Gastrocnemius medialis (tissue), 4 donors: ENCODE measurements around the gene LMF2. TPM values are rescaled to one million over a fixed set of nuclear protein-coding genes. Genes with fewer than 3 reads are reported as not detected.

Experiments used
- ATAC-seq, 2 donors: fragments of 150-250 bp; one replicate each; pipeline ENCODE4 v1.9.1; 2016
- DNase-seq, 2 donors: peaks; one replicate each; pipeline ENCODE4 v3.0.0-alpha.2; 2019
- H3K27ac ChIP-seq, 4 donors: fragments of 200-600 bp; sonication (generic); 1 replicate in 1 of 4; 2 replicates in 3 of 4; pipeline ENCODE4 v1.5.1; 2016 to 2018; ENCODE audit warnings: mild to moderate bottlenecking in 2 of 4, moderate library complexity in 1 of 4
- H3K27me3 ChIP-seq, 3 donors: fragments of 200-600 bp; sonication (generic) in 2 of 3; 1 replicate in 1 of 3; 2 replicates in 2 of 3; pipeline versions ENCODE4 v1.5.1 to v1.6.0; 2016 to 2019; ENCODE audit warnings: mild to moderate bottlenecking in 1 of 3, moderate library complexity in 1 of 3
- H3K36me3 ChIP-seq, 2 donors: fragments of 200-600 bp; sonication (generic) in 1 of 2; one replicate each; pipeline ENCODE4 v1.5.1; 2017 to 2018
- H3K4me1 ChIP-seq, 2 donors: fragments of 200-600 bp; sonication (generic) in 1 of 2; one replicate each; pipeline ENCODE4 v1.5.1; 2016 to 2017; ENCODE audit warnings: mild to moderate bottlenecking in 2 of 2
- H3K4me3 ChIP-seq, 4 donors: fragments of 200-600 bp; sonication (generic) in 3 of 4; 1 replicate in 1 of 4; 2 replicates in 3 of 4; pipeline ENCODE4 v1.5.1; 2016 to 2019; ENCODE audit warnings: mild to moderate bottlenecking in 2 of 4
- H3K9me3 ChIP-seq, 3 donors: fragments of 200-600 bp; sonication (generic) in 2 of 3; 1 replicate in 1 of 3; 2 replicates in 2 of 3; pipeline ENCODE4 v1.5.1; 2016 to 2019
- CTCF ChIP-seq, 5 experiments: fragments of 450-650 bp in 3 of 5; fragments of 200-600 bp in 2 of 5; sonication (generic) in 2 of 5; IDR thresholded peaks in 4 of 5; conservative IDR thresholded peaks in 1 of 5; 1 replicate in 4 of 5; 2 replicates in 1 of 5; pipeline ENCODE4 v1.5.1; 2016 to 2019; ENCODE audit warnings: antibody characterized with exemption in 5 of 5, mild to moderate bottlenecking in 3 of 5, moderate library complexity in 3 of 5
- POLR2A ChIP-seq, 2 donors: fragments of 450-650 bp; IDR thresholded peaks; one replicate each; pipeline ENCODE4 v1.6.1; 2017; ENCODE audit warnings: antibody characterized with exemption in 2 of 2, mild to moderate bottlenecking in 2 of 2, moderate library complexity in 2 of 2
- in situ Hi-C, 4 donors: fragments of 200-750 bp; cut with MboI; loops; one replicate each; pipeline versions ENCODE4 v1.15.0 to v1.8.0; 2017; ENCODE audit warnings: low sequenced_read_pairs in 4 of 4
- intact Hi-C: fragments of 100-400 bp; cut with DNase I; formaldehyde crosslinking; loops from one replicate; pipeline ENCODE4 v1.15.1; 2023; ENCODE audit warnings: low total_unique reads
- total RNA-seq, 4 donors: library from RNA; depleted of rRNA; stranded (reverse); fragments of >200 nt; gene quantifications; one replicate each; pipeline versions ENCODE4 v1.1.0 to v1.2.3, GENCODE V29; 2016

Gene LMF2
- total RNA-seq, 4 donors from 2014 or later, result 19.7 to 39.4 (median 26.9) TPM

- in situ Hi-C loops, result no loop called here
- ATAC-seq (no peak), DNase-seq (no peak)
- no peaks in the 10 kb centered on the region for H3K9me3 ChIP-seq
- no peak overlapping the region for H3K27ac ChIP-seq
- H3K27me3 ChIP-seq, result no peaks in the 10 kb centered on the region
- intact Hi-C loops, result loop anchor here (10.0 kb wide), 1 partner anchor 650 kb away; the partner anchor contains the start of gene ZBED4
- no peak overlapping the region for H3K4me3 ChIP-seq
- H3K4me1 ChIP-seq, result peaks cover 15 to 21% of the 10 kb centered on the region in 2 donors
- peaks cover 0 to 31% of the 10 kb centered on the region in 2 donors for H3K36me3 ChIP-seq
- no peak for TF ChIP-seq CTCF (IDR thresholded peaks at IDR 0.05 in 4 of 5, conservative IDR thresholded peaks at IDR 0.05 in 1 of 5)
- TF ChIP-seq POLR2A (IDR thresholded peaks at IDR 0.05), result no peak
Observed at GRCh38 chr22:50504369-50505211, 2.9 kb downstream of the LMF2 start.

GRCh38 chr22:50503475-50504145 lies 3.9 kb downstream of the LMF2 start:
- Histone ChIP-seq H3K27ac (no peak overlapping the region), H3K36me3 (peaks cover 0 to 31% of the 10 kb centered on the region in 2 donors), H3K27me3 (no peaks in the 10 kb centered on the region), H3K4me1 (peaks cover 6 to 12% of the 10 kb centered on the region in 2 donors), H3K9me3 (no peaks in the 10 kb centered on the region), H3K4me3 (no peak overlapping the region)
- intact Hi-C loops, result loop anchor here (10.0 kb wide), 1 partner anchor 649 kb away; the partner anchor contains the start of gene ZBED4
- DNase-seq, result no peak
- in situ Hi-C loops, result no loop called here
- TF ChIP-seq POLR2A (IDR thresholded peaks at IDR 0.05), result no peak
- TF ChIP-seq CTCF (IDR thresholded peaks at IDR 0.05 in 4 of 5, conservative IDR thresholded peaks at IDR 0.05 in 1 of 5), result no peak
- no peak for ATAC-seq

- in situ Hi-C loops, result no loop called here
- Histone ChIP-seq H3K36me3 (peaks cover 0 to 31% of the 10 kb centered on the region in 2 donors), H3K4me3 (no peak overlapping the region), H3K27ac (no peak overlapping the region), H3K4me1 (peaks cover 6 to 12% of the 10 kb centered on the region in 2 donors), H3K9me3 (no peaks in the 10 kb centered on the region), H3K27me3 (no peaks in the 10 kb centered on the region)
- DNase-seq (no peak), ATAC-seq (no peak)
- TF ChIP-seq POLR2A (IDR thresholded peaks at IDR 0.05) (no peak), CTCF (IDR thresholded peaks at IDR 0.05 in 4 of 5, conservative IDR thresholded peaks at IDR 0.05 in 1 of 5) (no peak)
- intact Hi-C loops, result loop anchor here (10.0 kb wide), 1 partner anchor 648 kb away; the partner anchor contains the start of gene ZBED4
Observed at GRCh38 chr22:50502628-50503474, 4.7 kb downstream of the LMF2 start.

GRCh38 chr22:50502096-50502495 lies 5.4 kb downstream of the LMF2 start:
- Histone ChIP-seq H3K27ac (no peak overlapping the region), H3K4me1 (peaks cover 6 to 11% of the 10 kb centered on the region in 2 donors), H3K36me3 (peaks cover 0 to 31% of the 10 kb centered on the region in 2 donors), H3K9me3 (no peaks in the 10 kb centered on the region), H3K27me3 (no peaks in the 10 kb centered on the region), H3K4me3 (no peak overlapping the region)
- intact Hi-C loops (loop anchor here (10.0 kb wide), 1 partner anchor 647 kb away; the partner anchor contains the start of gene ZBED4), in situ Hi-C loops (no loop called here)
- TF ChIP-seq POLR2A (IDR thresholded peaks at IDR 0.05) (no peak), CTCF (IDR thresholded peaks at IDR 0.05 in 4 of 5, conservative IDR thresholded peaks at IDR 0.05 in 1 of 5) (no peak)
- DNase-seq (no peak), ATAC-seq (no peak)
